ENCODE data around the gene TCF20. TPM values are rescaled to one million over a fixed set of nuclear protein-coding genes. Genes with fewer than 3 reads are reported as not detected.

Gene TCF20
- total RNA-seq, 1 donor from 2014 or later: 16.9 TPM

- no peak for DNase-seq (ENCODE audit: low read depth in 2 of 2)
These were observed 11.9 kb upstream of the TCF20 start for GRCh38 chr22:42282252-42282942.

- no peak for DNase-seq (ENCODE audit: low read depth in 2 of 2)
These were observed 11.3 kb upstream of the TCF20 start for GRCh38 chr22:42281706-42282251.

GRCh38 chr22:42281284-42281683 is 10.8 kb upstream of the TCF20 start:
- no peak for DNase-seq (ENCODE audit: low read depth in 2 of 2)

- DNase-seq (ENCODE audit: low read depth in 2 of 2): no peak
These were observed 10.4 kb upstream of the TCF20 start for GRCh38 chr22:42280836-42281235.

- DNase-seq (ENCODE audit: low read depth in 2 of 2): no peak
These were observed 9.7 kb upstream of the TCF20 start for GRCh38 chr22:42280140-42280539.

- DNase-seq (ENCODE audit: low read depth in 2 of 2): no peak
These were observed 9.1 kb upstream of the TCF20 start for GRCh38 chr22:42279425-42280020.

GRCh38 chr22:42277988-42278776 is 7.7 kb upstream of the TCF20 start:
- DNase-seq (ENCODE audit: low read depth in 2 of 2): peak; percentile 31 to 65

GRCh38 chr22:42277232-42277753 is 6.8 kb upstream of the TCF20 start:
- DNase-seq (ENCODE audit: low read depth in 2 of 2): no peak

- no peak for DNase-seq (ENCODE audit: low read depth in 2 of 2)
These were observed 5.5 kb upstream of the TCF20 start for GRCh38 chr22:42275970-42276369.

GRCh38 chr22:42275176-42275575 is 4.7 kb upstream of the TCF20 start:
- no peak for DNase-seq (ENCODE audit: low read depth in 2 of 2)

- DNase-seq (ENCODE audit: low read depth in 2 of 2): no peak
These were observed 3.5 kb upstream of the TCF20 start for GRCh38 chr22:42273855-42274451.

- DNase-seq (ENCODE audit: low read depth in 2 of 2): no peak
These were observed 2.1 kb upstream of the TCF20 start for GRCh38 chr22:42272431-42272999.

- DNase-seq (ENCODE audit: low read depth in 2 of 2): no peak
These were observed 1.5 kb upstream of the TCF20 start for GRCh38 chr22:42271906-42272305.

GRCh38 chr22:42271191-42271813 is 849 bp upstream of the TCF20 start:
- DNase-seq (ENCODE audit: low read depth in 2 of 2): peak in 1 of 2 donors; percentile 3

- no peak for DNase-seq (ENCODE audit: low read depth in 2 of 2)
These were observed 310 bp downstream of the TCF20 start for GRCh38 chr22:42270176-42270509.

GRCh38 chr22:42269432-42270175 is 849 bp downstream of the TCF20 start:
- peak; percentile 18 to 41 for DNase-seq (ENCODE audit: low read depth in 2 of 2)

GRCh38 chr22:42268852-42269410 is 1.5 kb downstream of the TCF20 start:
- no peak for DNase-seq (ENCODE audit: low read depth in 2 of 2)

GRCh38 chr22:42265321-42265720 is 5.1 kb downstream of the TCF20 start:
- no peak for DNase-seq (ENCODE audit: low read depth in 2 of 2)

- no peak for DNase-seq (ENCODE audit: low read depth in 2 of 2)
These were observed 6.5 kb downstream of the TCF20 start for GRCh38 chr22:42263944-42264343.

- DNase-seq (ENCODE audit: low read depth in 2 of 2): no peak
These were observed 7.5 kb downstream of the TCF20 start for GRCh38 chr22:42262964-42263363.

Data from lung microvascular endothelial cell (primary cell).